B cell (primary cell): ENCODE data around the gene C13orf42.

Experiments
- EZH2 ChIP-seq: IDR thresholded peaks from 2 replicates; pipeline ENCODE4 v1.6.1; 2012; ENCODE audit warnings: borderline replicate concordance, low read depth, mild to moderate bottlenecking, moderate library complexity, low read length; ENCODE audit not compliant: insufficient read depth, poor library complexity, severe bottlenecking
- TF ChIP-seq, protein P1 (sequence below): fragments of 200-600 bp; IDR thresholded peaks from one replicate; pipeline ENCODE4 v1.8.0; 2022; ENCODE audit warnings: antibody characterized with exemption, mild to moderate bottlenecking

DNA sequence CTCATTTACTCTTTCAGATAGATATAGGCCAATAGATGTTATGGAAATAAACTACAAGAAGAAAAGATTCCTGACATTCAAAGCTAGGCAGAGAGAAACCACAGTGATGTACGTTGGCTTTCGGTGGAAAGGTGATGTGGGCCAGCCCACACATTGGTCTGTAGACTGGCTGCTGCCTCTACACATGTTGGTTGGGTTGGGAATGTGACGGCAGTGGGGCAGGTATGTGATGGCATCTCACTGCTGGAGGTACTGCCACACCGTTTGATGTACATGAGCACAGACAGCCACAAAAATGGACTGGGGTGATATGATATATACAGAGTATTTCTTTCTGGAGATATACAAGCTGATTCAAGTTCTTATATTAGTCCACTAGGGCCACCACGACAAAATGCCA lies 69.4 kb downstream of the C13orf42 start:
- TF ChIP-seq, protein P1, sequence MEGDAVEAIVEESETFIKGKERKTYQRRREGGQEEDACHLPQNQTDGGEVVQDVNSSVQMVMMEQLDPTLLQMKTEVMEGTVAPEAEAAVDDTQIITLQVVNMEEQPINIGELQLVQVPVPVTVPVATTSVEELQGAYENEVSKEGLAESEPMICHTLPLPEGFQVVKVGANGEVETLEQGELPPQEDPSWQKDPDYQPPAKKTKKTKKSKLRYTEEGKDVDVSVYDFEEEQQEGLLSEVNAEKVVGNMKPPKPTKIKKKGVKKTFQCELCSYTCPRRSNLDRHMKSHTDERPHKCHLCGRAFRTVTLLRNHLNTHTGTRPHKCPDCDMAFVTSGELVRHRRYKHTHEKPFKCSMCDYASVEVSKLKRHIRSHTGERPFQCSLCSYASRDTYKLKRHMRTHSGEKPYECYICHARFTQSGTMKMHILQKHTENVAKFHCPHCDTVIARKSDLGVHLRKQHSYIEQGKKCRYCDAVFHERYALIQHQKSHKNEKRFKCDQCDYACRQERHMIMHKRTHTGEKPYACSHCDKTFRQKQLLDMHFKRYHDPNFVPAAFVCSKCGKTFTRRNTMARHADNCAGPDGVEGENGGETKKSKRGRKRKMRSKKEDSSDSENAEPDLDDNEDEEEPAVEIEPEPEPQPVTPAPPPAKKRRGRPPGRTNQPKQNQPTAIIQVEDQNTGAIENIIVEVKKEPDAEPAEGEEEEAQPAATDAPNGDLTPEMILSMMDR, result no peak
- no peak for TF ChIP-seq EZH2
